ENCODE results near the gene ZC3H12C. TPM values are rescaled to one million over a fixed set of nuclear protein-coding genes. Genes with fewer than 3 reads are reported as not detected.

The ZC3H12C gene
- under 1 TPM; 0.05 to 0.17 TPM for total RNA-seq
- polyA plus RNA-seq (2013, experiment 1 of 2), result 0.27 TPM
- 0.33 TPM for polyA plus RNA-seq (2013, experiment 2 of 2)
- 0.31 to 20.3 (median 3.0) reads per million in 172 experiments for total RNA-seq

- Histone ChIP-seq H3K4me1 (ENCODE audit: insufficient read depth, low read length) (peaks cover 10% of the 10 kb centered on the region), H3K4me3 (ENCODE audit: low read length) (peak within 1 kb of the TSS; percentile 38), H3K27me3 (ENCODE audit: control insufficient read depth in 1 of 2, insufficient read depth in 2 of 2, low read length in 2 of 2) (peaks cover 32 to 41% of the 10 kb centered on the region in 2 experiments), H3K9me3 (ENCODE audit: control insufficient read depth in 1 of 2, insufficient read depth in 1 of 2, low read length in 2 of 2) (no peaks in the 10 kb centered on the region), H3K27ac (ENCODE audit: low read depth in 1 of 2, low read length in 2 of 2) (no peak within 1 kb of the TSS), H3K36me3 (ENCODE audit: insufficient read depth, low read length) (no peaks in the 10 kb centered on the region)
- intact Hi-C loops (cut with DNase I, micrococcal nuclease), result no loop called here
- Mint-ChIP-seq H3K4me3 (peak within 1 kb of the TSS; percentile 89), H3K27ac (no peak within 1 kb of the TSS), H3K36me3 (ENCODE audit: low read depth) (no peaks in the 10 kb centered on the region), H3K27me3 (peaks cover 58% of the 10 kb centered on the region), H3K9me3 (no peaks in the 10 kb centered on the region), H3K4me1 (ENCODE audit: low read depth) (peaks cover 4% of the 10 kb centered on the region)
- CTCF ChIA-PET, result no interaction called here
- DNase-seq, result peak in 4 of 14 experiments; percentile 5 to 74 (median 42)
- no peak for TF ChIP-seq CTCF (IDR thresholded peaks at IDR 0.05)
- ATAC-seq (ENCODE audit: poor library complexity), result peak; percentile 54
- POLR2A ChIA-PET, result no interaction called here
These were observed at the start of gene ZC3H12C for GRCh38 chr11:110092515-110093406. ZC3H12C (plus strand) TSS chr11:110093392; CDS start chr11:110093412, 20 bp downstream.

- Mint-ChIP-seq H3K9me3 (peaks cover 2% of the 10 kb centered on the region), H3K27ac (no peak overlapping the region), H3K27me3 (peaks cover 9% of the 10 kb centered on the region), H3K4me3 (no peak overlapping the region), H3K4me1 (ENCODE audit: low read depth) (no peaks in the 10 kb centered on the region), H3K36me3 (ENCODE audit: low read depth) (no peaks in the 10 kb centered on the region)
- ChIA-PET CTCF (no interaction called here), POLR2A (no interaction called here)
- Histone ChIP-seq H3K4me3 (ENCODE audit: low read length) (no peak overlapping the region), H3K36me3 (ENCODE audit: insufficient read depth, low read length) (no peaks in the 10 kb centered on the region), H3K4me1 (ENCODE audit: insufficient read depth, low read length) (no peaks in the 10 kb centered on the region), H3K27me3 (ENCODE audit: control insufficient read depth in 1 of 2, insufficient read depth in 2 of 2, low read length in 2 of 2) (peaks cover 0 to 3% of the 10 kb centered on the region in 2 experiments), H3K9me3 (ENCODE audit: control insufficient read depth in 1 of 2, insufficient read depth in 1 of 2, low read length in 2 of 2) (peaks cover 0 to 1% of the 10 kb centered on the region in 2 experiments), H3K27ac (ENCODE audit: low read depth in 1 of 2, low read length in 2 of 2) (no peak overlapping the region)
- DNase-seq (no peak), ATAC-seq (ENCODE audit: poor library complexity) (no peak)
- intact Hi-C loops (cut with DNase I, micrococcal nuclease), result no loop called here
- no peak for TF ChIP-seq CTCF (IDR thresholded peaks at IDR 0.05)
These were observed 48.8 kb upstream of the ZC3H12C start for GRCh38 chr11:110044226-110044968.

- TF ChIP-seq CTCF (IDR thresholded peaks at IDR 0.05), result no peak
- POLR2A ChIA-PET, result no interaction called here
These were observed 46.3 kb upstream of the ZC3H12C start for GRCh38 chr11:110046775-110047380.

More at GRCh38 chr11:110046775-110047380, 46.3 kb upstream of the ZC3H12C start:
- CTCF ChIA-PET, result interaction anchor here (0.7 kb wide), 1 partner anchor 423 kb away, joined by 3 read pairs; no protein-coding TSS in a partner anchor
- H3K36me3 ChIP-seq (ENCODE audit: insufficient read depth, low read length), result no peaks in the 10 kb centered on the region
- H3K4me3 ChIP-seq (ENCODE audit: low read length), result no peak overlapping the region
- peaks cover 0 to 13% of the 10 kb centered on the region in 2 experiments for H3K9me3 ChIP-seq (ENCODE audit: control insufficient read depth in 1 of 2, insufficient read depth in 1 of 2, low read length in 2 of 2)
- no peak overlapping the region for H3K27ac Mint-ChIP-seq
- no peaks in the 10 kb centered on the region for H3K4me1 ChIP-seq (ENCODE audit: insufficient read depth, low read length)
- no peak for DNase-seq
- no peak for ATAC-seq (ENCODE audit: poor library complexity)
- intact Hi-C loops (cut with DNase I, micrococcal nuclease), result no loop called here
- H3K27me3 Mint-ChIP-seq, result peaks cover 9% of the 10 kb centered on the region
- H3K9me3 Mint-ChIP-seq, result peaks cover 2% of the 10 kb centered on the region
- no peaks in the 10 kb centered on the region for H3K4me1 Mint-ChIP-seq (ENCODE audit: low read depth)
- H3K4me3 Mint-ChIP-seq, result no peak overlapping the region
- no peaks in the 10 kb centered on the region for H3K36me3 Mint-ChIP-seq (ENCODE audit: low read depth)
- H3K27ac ChIP-seq (ENCODE audit: low read depth in 1 of 2, low read length in 2 of 2), result no peak overlapping the region
- no peaks in the 10 kb centered on the region for H3K27me3 ChIP-seq (ENCODE audit: control insufficient read depth in 1 of 2, insufficient read depth in 2 of 2, low read length in 2 of 2)
